HUES48 (cell line): Measurements from ENCODE around the gene YWHAG.

Source experiments
- H3K27ac ChIP-seq: one replicate; pipeline ENCODE4 v1.7.0; 2013; ENCODE audit warnings: low read depth, low read length, inconsistent platforms
- H3K27me3 ChIP-seq: 2 replicates; pipeline ENCODE4 v1.6.1; 2013; ENCODE audit warnings: mild to moderate bottlenecking, low read length; ENCODE audit not compliant: control insufficient read depth, insufficient read depth
- H3K36me3 ChIP-seq: 2 replicates; pipeline ENCODE4 v1.6.1; 2013; ENCODE audit warnings: low read length; ENCODE audit not compliant: control insufficient read depth, insufficient read depth
- H3K4me1 ChIP-seq: 2 replicates; pipeline ENCODE4 v1.6.1; 2013; ENCODE audit warnings: mild to moderate bottlenecking, low read length; ENCODE audit not compliant: control insufficient read depth, insufficient read depth
- H3K4me3 ChIP-seq: 2 replicates; pipeline ENCODE4 v1.5.1; 2013; ENCODE audit warnings: mild to moderate bottlenecking, low read depth, low read length
- H3K9ac ChIP-seq: 2 replicates; pipeline ENCODE4 v1.6.1; 2013; ENCODE audit warnings: mild to moderate bottlenecking, low read depth, low read length, moderate library complexity
- H3K9me3 ChIP-seq: 2 replicates; pipeline ENCODE4 v1.6.1; 2013; ENCODE audit warnings: low read length; ENCODE audit not compliant: control insufficient read depth, insufficient read depth

Gene YWHAG

DNA sequence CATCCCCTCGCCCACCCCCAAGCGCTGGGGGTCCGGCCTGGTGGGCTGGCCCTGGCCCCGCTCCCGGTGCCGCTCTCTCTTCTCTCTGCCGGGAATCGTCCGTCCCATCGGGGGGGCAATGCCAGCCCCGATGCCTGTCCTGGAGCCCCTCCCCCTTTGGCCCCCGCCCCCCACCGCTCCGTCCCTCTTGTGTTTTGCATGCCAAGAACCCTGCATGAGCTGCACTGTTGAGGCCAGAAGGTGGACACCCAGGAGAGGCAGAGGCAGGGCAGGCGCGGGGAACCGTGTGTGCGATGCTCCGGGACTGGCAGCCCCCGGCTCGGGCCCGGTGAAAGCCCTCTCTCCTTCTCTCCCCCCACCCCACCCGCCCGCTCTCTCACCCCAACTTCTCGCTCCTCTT, 78.4 kb downstream of the YWHAG start:
- H3K27ac ChIP-seq, result no peak overlapping the region
- H3K4me1 ChIP-seq, result peaks cover 10% of the 10 kb centered on the region; the same call in 1 of the 2 replicates
- H3K27me3 ChIP-seq, result peaks cover 41% of the 10 kb centered on the region
- no peaks in the 10 kb centered on the region for H3K9me3 ChIP-seq
- peaks cover 4% of the 10 kb centered on the region; the same call in 1 of the 2 replicates for H3K36me3 ChIP-seq
- H3K4me3 ChIP-seq, result peak overlapping the region; percentile 60; the same call in 1 of the 2 replicates
- no peak overlapping the region for H3K9ac ChIP-seq

DNA sequence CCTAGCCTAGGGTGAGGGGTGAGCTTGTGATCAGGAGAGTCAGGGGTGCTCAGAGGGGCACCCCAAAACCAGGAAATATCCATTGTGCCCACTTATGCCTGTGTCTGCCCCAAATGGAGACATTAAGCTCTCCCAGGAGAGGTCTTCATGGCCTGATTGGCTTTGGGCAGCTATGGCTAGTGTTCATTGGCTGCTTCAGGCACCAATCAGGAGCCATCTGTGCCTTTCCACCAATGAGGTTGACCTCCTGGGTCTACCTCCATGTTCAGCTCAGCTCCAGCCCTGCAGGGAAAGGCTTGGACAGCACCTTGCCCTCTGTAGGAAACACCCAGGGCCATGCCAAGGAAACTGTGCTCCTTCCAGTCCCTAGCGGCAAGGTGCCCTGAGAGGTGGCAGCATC, 80.3 kb downstream of the YWHAG start:
- Histone ChIP-seq H3K27ac (no peak overlapping the region), H3K9ac (no peak overlapping the region), H3K36me3 (no peaks in the 10 kb centered on the region), H3K4me3 (no peak overlapping the region), H3K4me1 (peaks cover 16% of the 10 kb centered on the region), H3K27me3 (peaks cover 34% of the 10 kb centered on the region), H3K9me3 (no peaks in the 10 kb centered on the region)
